ENCODE measurements around the gene TLCD2. TPM values are rescaled to one million over a fixed set of nuclear protein-coding genes. Genes with fewer than 3 reads are reported as not detected.

Gene TLCD2
- total RNA-seq, 1 donor from 2014 or later, result 1.1 TPM

GRCh38 chr17:1737531-1738291 lies 27.5 kb upstream of the TLCD2 start:
- no peak overlapping the region for H3K4me3 Mint-ChIP-seq
- TF ChIP-seq, protein P1, sequence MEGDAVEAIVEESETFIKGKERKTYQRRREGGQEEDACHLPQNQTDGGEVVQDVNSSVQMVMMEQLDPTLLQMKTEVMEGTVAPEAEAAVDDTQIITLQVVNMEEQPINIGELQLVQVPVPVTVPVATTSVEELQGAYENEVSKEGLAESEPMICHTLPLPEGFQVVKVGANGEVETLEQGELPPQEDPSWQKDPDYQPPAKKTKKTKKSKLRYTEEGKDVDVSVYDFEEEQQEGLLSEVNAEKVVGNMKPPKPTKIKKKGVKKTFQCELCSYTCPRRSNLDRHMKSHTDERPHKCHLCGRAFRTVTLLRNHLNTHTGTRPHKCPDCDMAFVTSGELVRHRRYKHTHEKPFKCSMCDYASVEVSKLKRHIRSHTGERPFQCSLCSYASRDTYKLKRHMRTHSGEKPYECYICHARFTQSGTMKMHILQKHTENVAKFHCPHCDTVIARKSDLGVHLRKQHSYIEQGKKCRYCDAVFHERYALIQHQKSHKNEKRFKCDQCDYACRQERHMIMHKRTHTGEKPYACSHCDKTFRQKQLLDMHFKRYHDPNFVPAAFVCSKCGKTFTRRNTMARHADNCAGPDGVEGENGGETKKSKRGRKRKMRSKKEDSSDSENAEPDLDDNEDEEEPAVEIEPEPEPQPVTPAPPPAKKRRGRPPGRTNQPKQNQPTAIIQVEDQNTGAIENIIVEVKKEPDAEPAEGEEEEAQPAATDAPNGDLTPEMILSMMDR (conservative IDR thresholded peaks at IDR 0.05), result no peak
- peaks cover 9% of the 10 kb centered on the region for H3K4me1 Mint-ChIP-seq
- H3K27me3 Mint-ChIP-seq (ENCODE audit: low read depth), result no peaks in the 10 kb centered on the region
- no peaks in the 10 kb centered on the region for H3K36me3 Mint-ChIP-seq (ENCODE audit: low read depth)
- H3K9me3 Mint-ChIP-seq, result no peaks in the 10 kb centered on the region
- DNase-seq (ENCODE audit: low read depth, low spot score), result no peak
- peak overlapping the region; percentile 43 for H3K27ac Mint-ChIP-seq (ENCODE audit: unreplicated experiment)

DNA sequence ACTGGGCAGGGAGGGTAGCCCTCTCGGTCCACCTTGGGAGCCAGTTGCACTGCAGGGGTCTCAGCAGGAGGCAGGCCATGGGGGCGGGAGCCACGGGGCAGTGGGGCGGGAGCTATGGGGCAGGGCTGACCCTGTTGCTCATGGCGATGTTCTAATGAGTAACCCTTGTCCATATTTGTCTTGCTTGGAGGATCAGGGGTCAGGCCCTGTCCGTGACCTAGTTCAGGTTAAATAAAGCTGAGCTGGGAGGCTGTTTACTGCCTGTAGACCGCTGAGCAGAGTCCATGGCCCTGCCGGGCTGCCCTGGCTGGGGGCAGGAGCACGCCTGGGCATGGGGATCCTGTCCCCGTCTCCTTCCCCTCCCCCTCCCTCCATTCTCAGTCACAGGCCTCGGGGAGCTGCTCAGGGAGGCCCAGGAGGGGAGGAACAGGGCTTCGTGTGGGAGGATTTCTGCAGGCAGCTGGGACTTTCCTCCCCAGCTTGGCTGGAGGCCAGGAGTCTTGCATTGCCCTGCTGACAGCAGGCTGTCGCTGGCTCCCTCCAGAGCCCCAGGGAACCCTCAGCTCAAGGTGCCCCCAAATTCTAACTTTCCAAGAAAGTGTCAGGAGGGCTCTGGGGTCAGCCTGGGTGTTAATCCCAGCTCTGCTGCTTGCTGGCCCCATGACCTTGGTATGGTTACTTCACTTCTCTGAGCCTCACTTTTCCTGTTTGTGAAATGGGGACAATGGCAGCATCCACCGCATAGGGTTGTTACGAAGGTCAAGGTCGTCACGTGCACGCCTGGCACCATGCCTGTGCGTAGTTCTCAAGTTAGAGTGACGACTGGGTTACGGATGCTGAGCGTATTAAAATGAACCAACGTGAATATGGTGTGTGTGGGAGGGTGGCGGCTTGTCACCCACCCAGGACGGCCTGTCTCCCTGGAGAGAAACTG lies 26.4 kb upstream of the TLCD2 start:
- no peak overlapping the region for H3K4me3 Mint-ChIP-seq
- TF ChIP-seq, protein P1 (conservative IDR thresholded peaks at IDR 0.05), result no peak
- H3K36me3 Mint-ChIP-seq (ENCODE audit: low read depth), result no peaks in the 10 kb centered on the region
- peak overlapping the region; percentile 75 for H3K27ac Mint-ChIP-seq (ENCODE audit: unreplicated experiment)
- H3K9me3 Mint-ChIP-seq, result no peaks in the 10 kb centered on the region
- no peaks in the 10 kb centered on the region for H3K27me3 Mint-ChIP-seq (ENCODE audit: low read depth)
- H3K4me1 Mint-ChIP-seq, result peaks cover 9% of the 10 kb centered on the region
- DNase-seq (ENCODE audit: low read depth, low spot score), result no peak

- Mint-ChIP-seq H3K27ac (ENCODE audit: unreplicated experiment) (no peak overlapping the region), H3K4me1 (peaks cover 9% of the 10 kb centered on the region), H3K27me3 (ENCODE audit: low read depth) (no peaks in the 10 kb centered on the region), H3K9me3 (no peaks in the 10 kb centered on the region), H3K4me3 (no peak overlapping the region), H3K36me3 (ENCODE audit: low read depth) (no peaks in the 10 kb centered on the region)
- TF ChIP-seq, protein P1 (conservative IDR thresholded peaks at IDR 0.05), result no peak
- no peak for DNase-seq (ENCODE audit: low read depth, low spot score)
Observed at GRCh38 chr17:1735834-1736347, 25.7 kb upstream of the TLCD2 start.

DNA sequence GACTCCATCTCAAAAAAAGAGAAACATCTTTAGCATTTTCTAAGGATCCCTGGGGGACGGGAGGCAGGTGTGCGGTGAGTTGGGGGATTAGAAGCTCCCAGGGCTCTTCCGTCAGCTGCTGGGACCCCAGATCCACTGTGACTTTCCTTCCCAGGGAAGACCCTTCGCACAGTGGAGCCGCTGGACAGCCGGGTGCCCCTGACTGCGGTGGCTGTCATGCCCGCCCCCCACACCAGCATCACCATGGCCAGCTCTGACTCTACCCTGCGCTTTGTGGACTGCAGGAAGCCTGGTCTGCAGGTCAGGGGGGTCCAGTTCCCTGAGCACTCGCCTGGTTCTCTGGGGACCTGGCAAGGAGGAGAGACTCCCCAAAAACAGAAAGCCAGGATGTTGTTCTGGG lies 25.2 kb upstream of the TLCD2 start:
- no peaks in the 10 kb centered on the region for H3K9me3 Mint-ChIP-seq
- TF ChIP-seq, protein P1 (conservative IDR thresholded peaks at IDR 0.05), result no peak
- no peaks in the 10 kb centered on the region for H3K36me3 Mint-ChIP-seq (ENCODE audit: low read depth)
- no peaks in the 10 kb centered on the region for H3K27me3 Mint-ChIP-seq (ENCODE audit: low read depth)
- peaks cover 9% of the 10 kb centered on the region for H3K4me1 Mint-ChIP-seq
- no peak for DNase-seq (ENCODE audit: low read depth, low spot score)
- H3K4me3 Mint-ChIP-seq, result no peak overlapping the region
- H3K27ac Mint-ChIP-seq (ENCODE audit: unreplicated experiment), result no peak overlapping the region

GRCh38 chr17:1733759-1734158 lies 23.6 kb upstream of the TLCD2 start:
- Mint-ChIP-seq H3K9me3 (no peaks in the 10 kb centered on the region), H3K4me1 (peaks cover 9% of the 10 kb centered on the region), H3K27ac (ENCODE audit: unreplicated experiment) (no peak overlapping the region), H3K27me3 (ENCODE audit: low read depth) (no peaks in the 10 kb centered on the region), H3K4me3 (no peak overlapping the region), H3K36me3 (ENCODE audit: low read depth) (no peaks in the 10 kb centered on the region)
- TF ChIP-seq, protein P1 (conservative IDR thresholded peaks at IDR 0.05), result no peak
- no peak for DNase-seq (ENCODE audit: low read depth, low spot score)
